GM10266 (cell line): Measurements from ENCODE around the gene FOXP4.

Experiments used
- DNase-seq: peaks from one replicate; pipeline ENCODE4 v3.0.0; 2012; ENCODE audit errors: extremely low spot score
- CTCF ChIP-seq: IDR thresholded peaks from 2 replicates; pipeline ENCODE4 v1.5.1; 2012; ENCODE audit warnings: mild to moderate bottlenecking, low read depth; ENCODE audit not compliant: control insufficient read depth, insufficient read depth; ENCODE audit errors: missing control alignments

The FOXP4 gene

GRCh38 chr6:41596807-41597206 lies 50.6 kb downstream of the FOXP4 start:
- no peak for DNase-seq
- no peak for TF ChIP-seq CTCF

- TF ChIP-seq CTCF = no peak
- DNase-seq = no peak
These were observed 51.2 kb downstream of the FOXP4 start for GRCh38 chr6:41597246-41598000.

GRCh38 chr6:41598670-41599014 lies 52.5 kb downstream of the FOXP4 start:
- no peak for TF ChIP-seq CTCF
- DNase-seq = no peak

- no peak for TF ChIP-seq CTCF
- no peak for DNase-seq
These were observed 53.1 kb downstream of the FOXP4 start for GRCh38 chr6:41599015-41599851.

- no peak for DNase-seq
- no peak for TF ChIP-seq CTCF
These were observed 53.8 kb downstream of the FOXP4 start for GRCh38 chr6:41599852-41600445.

GRCh38 chr6:41600499-41601247 lies 54.5 kb downstream of the FOXP4 start:
- TF ChIP-seq CTCF = no peak

More at GRCh38 chr6:41600499-41601247, 54.5 kb downstream of the FOXP4 start:
- DNase-seq = no peak
